EL (cell line): Measurements from ENCODE around the gene CAMSAP1.

Experiments
- DNase-seq: peaks from one replicate; pipeline ENCODE4 v3.0.0-alpha.2; 2016

The CAMSAP1 gene

GRCh38 chr9:135788576-135789300, 118.6 kb downstream of the CAMSAP1 start:
- DNase-seq = no peak

DNA sequence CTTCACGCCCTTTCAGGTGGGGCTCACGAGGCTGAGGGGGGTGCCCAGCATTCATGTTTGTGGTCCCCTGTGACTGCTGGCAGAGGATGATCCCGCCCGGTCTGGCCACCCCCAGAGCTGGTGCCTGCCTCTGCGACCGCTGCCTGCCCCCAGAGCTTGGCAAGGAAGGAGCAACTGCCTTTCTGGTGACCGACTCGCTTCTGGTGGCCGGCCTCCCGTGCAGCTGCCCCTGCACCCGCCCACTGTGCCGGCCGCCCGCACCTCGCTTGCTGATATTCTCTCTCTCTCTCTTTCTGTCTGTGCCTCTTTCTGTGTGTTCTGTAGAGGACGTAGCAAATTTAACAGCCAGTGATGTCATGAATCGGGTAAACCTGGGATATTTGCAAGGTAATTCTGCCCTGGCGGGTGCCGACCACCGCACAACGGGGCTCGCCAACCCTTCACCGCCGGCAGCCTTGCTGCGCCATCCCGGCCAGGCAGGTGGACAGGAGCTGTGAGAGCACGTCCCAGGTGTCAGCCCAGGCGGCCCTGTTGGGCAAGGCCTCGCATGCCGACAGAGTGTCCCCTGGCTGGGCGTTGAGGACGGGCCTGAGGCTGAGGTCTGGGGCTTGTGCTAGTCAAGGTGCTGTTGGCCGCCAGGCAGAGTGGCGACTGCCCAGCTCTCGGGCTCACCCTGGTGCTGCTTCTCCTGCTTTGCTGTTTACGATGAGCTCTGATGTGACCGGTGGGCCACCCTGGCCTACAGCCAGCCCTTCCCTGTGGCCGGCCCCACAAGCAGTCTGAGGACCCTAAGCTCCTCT, 119.4 kb downstream of the CAMSAP1 start:
- no peak for DNase-seq

GRCh38 chr9:135787317-135787716, 120.0 kb downstream of the CAMSAP1 start:
- no peak for DNase-seq

DNA sequence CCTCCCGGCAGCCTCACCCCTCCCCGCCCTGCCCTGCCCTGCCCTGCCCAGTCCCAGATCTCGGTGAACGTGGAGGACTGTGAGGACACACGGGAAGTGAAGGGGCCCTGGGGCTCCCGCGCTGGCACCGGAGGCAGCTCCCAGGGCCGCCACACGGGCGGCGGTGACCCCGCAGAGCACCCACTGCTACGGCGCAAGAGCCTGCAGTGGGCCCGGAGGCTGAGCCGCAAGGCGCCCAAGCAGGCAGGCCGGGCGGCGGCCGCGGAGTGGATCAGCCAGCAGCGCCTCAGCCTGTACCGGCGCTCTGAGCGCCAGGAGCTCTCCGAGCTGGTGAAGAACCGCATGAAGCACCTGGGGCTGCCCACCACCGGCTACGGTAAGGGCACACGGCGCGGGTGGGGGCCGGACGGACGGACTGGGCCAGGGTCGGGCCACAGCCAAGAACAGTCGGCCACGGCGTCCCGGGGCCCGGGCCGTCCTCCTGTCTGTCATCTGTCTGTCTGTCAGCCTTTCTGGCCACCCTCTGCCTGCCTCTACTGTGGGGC, 121.1 kb downstream of the CAMSAP1 start:
- DNase-seq = no peak

DNA sequence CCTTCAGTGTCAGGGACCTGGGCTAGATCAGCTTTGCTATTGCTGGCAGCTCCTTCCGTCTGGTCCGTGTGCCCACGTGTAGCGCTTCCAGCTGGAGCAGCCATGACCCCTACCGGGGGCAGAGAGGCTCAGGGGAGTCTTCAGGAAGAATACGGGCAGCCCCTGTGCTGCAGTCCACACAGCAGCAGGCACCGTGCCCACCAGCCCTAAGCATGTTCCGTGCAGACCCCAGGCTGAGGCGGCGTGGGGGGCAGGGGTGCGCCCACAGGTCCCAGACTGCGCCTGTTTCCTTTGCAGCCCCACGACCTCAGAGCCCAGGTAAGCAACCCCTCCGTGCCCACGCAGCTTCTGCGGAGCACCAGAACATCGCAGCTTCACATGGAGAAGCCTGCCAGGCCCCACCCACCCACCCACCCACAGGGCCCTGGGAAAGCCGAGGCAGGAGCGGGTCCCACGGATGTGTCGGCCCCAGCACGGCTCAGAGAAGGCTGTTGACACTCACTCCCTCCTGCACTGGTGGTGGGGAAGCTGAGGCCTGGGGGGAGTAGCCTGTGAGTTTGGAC, 122.3 kb downstream of the CAMSAP1 start:
- no peak for DNase-seq

GRCh38 chr9:135783540-135784245, 123.7 kb downstream of the CAMSAP1 start:
- DNase-seq = no peak

DNA sequence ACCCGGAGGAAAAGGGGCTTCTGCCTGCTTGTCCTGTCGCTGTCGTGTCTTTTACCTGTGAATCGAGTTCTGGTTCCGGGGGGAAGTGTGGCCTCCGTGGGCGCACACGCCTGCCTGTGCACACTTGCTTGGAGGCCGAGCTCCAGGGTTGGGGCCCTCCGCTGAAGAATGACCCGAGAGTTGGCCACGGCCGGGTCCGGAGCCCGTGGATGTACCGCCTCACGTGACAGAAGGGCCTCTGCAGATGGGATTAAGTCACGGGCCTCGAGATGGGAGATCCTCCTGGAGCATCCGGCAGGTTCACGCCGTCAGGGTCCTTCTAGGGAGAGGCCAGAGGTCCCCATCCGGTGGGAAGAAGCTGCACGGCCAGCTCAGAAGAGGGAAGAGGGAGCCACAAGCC, 124.4 kb downstream of the CAMSAP1 start:
- no peak for DNase-seq

DNA sequence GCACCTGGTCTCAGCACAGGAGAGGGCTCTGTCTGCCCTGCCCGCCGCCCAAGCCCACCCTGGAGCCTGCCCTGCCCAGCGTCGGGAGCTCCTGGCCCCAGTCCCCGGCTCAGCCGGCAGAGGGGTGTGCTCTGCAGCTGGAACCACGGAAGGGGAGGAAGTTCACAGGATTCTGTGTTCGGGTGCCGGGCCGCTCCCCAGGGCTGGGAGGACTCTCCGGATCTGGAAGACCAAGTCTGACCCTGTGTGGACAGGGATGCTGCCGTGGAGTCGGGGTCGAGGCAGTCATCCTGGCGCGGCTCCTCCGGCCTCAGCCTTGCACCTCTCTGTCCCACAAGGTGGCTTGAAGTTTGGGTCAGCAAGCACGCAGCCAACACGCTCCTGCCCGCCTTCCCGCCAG, 126.7 kb downstream of the CAMSAP1 start:
- DNase-seq = no peak

DNA sequence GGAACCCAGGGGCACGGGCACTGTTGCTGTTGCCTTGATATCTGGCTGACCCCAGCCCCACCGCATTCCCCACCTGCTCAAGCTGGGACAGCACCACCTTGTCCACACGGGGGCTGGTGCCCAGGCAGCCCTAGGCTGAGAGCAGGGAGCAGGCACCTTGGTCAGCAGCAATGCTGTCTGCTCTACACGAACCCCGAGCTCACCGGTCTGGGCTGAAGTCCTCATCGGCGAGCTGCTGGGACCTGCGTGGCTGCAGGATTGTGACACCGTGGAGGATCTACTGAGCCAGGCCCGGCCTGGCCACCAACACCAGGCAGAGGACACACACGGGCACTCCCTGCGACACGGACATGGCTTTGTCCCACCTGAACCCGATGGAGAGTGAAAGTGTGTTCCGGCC, 127.3 kb downstream of the CAMSAP1 start:
- no peak for DNase-seq

- DNase-seq = no peak
Observed at GRCh38 chr9:135779571-135779970, 127.8 kb downstream of the CAMSAP1 start.

DNA sequence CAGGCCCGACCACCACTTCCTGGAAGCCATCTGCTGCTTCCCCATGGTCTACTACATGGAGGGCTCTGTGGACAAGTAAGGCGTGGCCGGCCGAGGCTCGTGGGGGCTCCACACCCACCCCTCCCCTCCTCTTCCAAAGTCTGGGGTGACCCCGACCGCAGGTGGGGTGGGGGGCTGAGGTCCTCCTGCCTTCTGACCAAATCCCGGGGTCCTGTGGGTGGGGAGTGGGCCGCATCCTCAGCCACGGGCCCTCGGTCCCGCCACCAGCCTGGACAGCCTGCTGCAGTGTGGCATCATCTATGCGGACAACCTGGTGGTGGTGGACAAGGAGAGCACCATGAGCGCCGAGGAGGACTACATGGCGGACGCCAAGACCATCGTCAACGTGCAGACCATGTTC, 128.9 kb downstream of the CAMSAP1 start:
- no peak for DNase-seq

- no peak for DNase-seq
Observed at GRCh38 chr9:135777623-135778177, 129.6 kb downstream of the CAMSAP1 start.

DNA sequence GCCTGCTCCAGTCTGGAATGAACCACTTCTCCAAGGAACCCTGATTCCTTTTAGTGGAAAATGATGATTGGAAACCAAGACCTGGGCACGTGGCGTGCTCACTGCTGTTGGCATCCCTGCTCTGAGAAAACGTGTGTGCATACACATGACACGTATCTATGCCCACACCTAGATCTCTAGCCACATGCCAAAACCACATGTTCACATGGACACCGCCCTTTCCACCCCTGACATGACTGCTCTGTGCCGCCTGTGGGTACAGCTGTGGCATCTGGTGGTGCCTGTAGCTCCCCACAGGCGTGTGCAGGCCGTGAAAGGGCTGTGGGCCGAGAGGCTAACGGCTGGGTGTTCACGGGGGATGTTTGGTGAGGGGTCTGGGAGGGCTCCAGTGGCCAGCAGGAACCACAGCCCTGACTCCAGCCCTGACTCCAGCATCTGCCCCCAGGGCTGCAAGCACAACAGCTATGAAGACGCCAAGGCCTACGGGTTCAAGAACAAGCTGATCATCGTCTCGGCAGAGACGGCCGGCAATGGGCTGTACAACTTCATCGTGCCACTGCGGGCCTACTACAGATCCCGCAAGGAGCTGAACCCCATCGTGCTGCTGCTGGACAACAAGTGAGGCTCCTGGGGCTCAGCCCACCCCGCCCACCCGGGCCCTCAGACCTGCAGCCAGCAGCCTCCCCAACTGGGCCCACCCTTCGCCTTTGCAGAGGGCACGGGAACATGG, 130.3 kb downstream of the CAMSAP1 start:
- DNase-seq = no peak

DNA sequence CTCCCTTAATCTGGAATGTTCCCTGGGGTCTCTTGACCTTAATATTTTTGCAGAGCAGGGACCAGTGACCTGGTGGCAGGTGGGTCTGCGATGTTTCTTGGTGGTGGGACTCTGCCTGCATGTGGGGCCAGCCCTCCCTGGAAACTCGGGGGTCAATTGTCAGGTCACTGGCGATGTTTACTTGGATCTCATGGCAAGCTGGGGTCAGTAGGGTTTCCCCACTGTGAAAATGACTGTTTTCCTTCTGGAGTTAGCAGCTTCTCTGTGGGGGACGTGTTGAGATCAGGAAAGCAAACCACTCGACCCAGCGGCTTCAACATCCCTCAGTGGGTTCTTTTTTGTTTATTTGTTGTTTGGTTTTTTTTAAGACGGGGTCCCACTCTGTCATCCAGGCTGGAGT, 131.4 kb downstream of the CAMSAP1 start:
- no peak for DNase-seq

DNA sequence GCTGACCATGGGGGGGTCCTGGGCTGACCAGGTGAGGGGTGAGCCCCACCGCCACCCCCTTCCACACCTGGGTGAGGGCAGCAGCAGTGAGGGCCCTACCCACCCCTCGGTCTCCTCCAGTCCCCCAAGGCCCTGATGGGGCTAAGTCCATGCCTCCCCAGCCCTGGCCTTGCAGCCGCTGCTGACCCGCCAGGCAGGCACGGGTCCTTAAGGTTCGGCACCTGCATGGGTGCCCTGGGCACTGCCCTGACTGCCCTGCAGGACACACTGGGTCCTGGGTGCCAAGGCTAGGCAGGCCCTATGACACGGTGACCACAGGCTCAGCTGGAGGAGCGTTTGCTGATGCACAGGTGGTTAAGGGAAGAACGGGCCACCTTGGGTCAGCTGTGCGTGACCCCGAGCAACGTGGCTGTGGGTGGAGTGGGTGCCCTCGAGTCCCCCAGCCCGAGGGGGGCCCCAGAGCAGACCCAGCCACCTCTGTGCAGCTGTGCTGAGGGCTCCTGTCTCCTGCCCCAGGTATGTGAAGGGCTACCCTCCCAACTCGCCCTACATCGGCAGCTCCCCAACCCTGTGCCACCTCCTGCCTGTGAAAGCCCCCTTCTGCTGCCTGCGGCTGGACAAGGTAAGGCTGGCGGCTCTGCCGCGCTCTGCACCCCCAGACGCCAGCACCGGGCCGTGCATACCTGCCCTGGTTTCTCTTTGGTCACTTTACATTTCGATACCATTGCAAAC, 132.4 kb downstream of the CAMSAP1 start:
- no peak for DNase-seq

DNA sequence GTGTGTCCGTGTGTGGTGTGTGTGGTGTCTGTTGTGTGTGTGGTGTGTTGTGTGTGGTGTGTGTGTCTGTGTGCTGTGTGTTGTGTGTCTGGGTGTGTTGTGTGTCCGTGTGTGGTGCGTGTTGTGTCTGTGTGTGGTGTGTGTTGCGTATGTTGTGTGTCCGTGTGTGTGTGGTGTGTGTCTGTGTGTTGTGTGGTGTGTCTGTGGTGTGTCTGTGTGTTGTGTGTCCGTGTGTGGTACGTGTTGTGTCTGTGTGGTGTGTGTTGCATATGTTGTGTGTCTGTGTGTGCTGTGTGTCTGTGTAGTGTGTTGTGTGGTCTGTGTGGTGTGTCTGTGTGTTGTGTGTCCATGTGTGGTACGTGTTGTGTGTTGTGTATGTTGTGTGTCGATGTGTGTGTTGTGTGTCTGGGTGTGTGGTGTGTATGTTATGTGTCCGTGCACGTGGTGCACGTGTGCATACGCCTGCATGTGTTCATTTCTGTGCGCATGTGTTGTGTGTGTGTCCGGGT, 133.1 kb downstream of the CAMSAP1 start:
- DNase-seq = no peak

GRCh38 chr9:135773530-135774238, 133.7 kb downstream of the CAMSAP1 start:
- DNase-seq = no peak

DNA sequence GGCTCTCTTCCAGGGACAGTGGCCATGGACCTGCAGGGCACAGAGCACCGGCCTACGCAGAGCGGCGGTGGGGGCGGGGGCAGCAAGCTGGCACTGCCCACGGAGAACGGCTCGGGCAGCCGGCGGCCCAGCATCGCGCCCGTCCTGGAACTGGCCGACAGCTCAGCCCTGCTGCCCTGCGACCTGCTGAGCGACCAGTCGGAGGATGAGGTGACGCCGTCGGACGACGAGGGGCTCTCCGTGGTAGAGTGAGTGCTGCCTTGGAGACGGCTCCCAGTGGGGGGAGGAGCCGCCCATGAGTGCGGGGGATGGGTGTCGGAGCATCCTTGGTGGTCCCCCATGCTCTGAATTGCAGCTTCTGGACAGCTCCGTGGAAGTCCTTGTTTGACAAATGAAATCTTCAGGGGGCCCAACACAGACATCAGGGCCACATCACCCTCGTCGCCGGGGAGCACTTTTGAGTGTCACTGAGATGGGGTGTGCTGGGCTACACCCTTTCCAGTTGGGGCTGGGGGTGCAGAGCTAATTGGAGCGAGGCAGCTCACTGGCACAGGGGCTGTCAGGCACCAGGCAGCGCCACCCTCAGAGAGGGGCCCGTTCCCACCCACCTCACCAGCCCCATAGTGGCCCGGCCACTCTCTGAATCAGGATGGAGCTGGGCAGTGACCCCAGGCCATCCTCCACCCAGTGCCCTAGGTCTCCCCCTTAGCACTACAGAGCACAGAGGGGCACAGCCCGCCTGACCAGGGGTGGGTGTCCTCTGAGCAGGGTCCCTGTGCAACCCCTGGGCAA, 134.4 kb downstream of the CAMSAP1 start:
- no peak for DNase-seq

DNA sequence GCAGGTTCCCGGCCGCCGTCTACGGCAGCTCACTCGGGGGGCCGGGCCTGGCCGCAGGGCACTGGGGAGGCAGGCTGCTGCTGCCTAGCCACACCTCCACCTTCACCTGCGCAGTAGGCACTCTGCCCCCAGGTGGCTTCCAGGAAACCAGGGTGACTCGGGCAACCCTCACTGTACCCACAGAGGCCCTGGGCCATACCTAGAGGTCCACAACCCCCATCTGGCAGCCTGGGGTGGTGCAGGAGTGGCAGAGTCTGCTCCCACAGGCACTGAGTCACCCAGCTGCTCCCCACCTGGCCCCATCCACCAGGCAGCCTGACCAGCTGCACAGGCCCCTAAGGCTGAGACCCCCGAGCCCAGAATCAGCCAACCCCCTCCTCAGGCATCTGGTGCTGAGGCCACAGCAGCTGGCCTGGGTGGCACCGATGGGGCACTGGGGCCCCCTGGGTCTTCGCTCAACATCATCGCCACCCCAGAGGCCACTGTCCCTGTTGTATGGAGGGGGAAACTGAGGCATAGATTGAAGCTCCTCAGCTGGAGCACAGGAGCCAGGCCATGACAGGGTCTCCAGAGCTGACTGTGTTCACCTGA, 135.2 kb downstream of the CAMSAP1 start:
- no peak for DNase-seq
